DMS 273 (cell line): ENCODE results near the gene BAHCC1.

Source experiments
- DNase-seq: peaks from one replicate; lab custom pipeline; 2025; ENCODE audit not compliant: unreplicated experiment; lab: John Stamatoyannopoulos, UW

BAHCC1 gene

GRCh38 chr17:81511804-81512561 lies 116.7 kb downstream of the BAHCC1 start:
- no peak for DNase-seq

GRCh38 chr17:81512562-81513371 lies 117.5 kb downstream of the BAHCC1 start, which contains the start of gene ACTG1:
Gene ACTG1, minus strand, starts transcription at chr17:81512799. Its CDS starts 445 bp downstream, at chr17:81512354.
- peak; percentile 96 for DNase-seq

GRCh38 chr17:81513372-81513752 lies 118.1 kb downstream of the BAHCC1 start:
- DNase-seq = peak; percentile 81

- DNase-seq = peak; percentile 71
Measured at GRCh38 chr17:81513753-81514488, 118.7 kb downstream of the BAHCC1 start.

GRCh38 chr17:81514489-81514738 lies 119.2 kb downstream of the BAHCC1 start:
- peak; percentile 69 for DNase-seq

- peak; percentile 91 for DNase-seq
Measured at GRCh38 chr17:81514739-81515529, 119.7 kb downstream of the BAHCC1 start.

- DNase-seq = no peak
Measured at GRCh38 chr17:81515530-81516041, 120.3 kb downstream of the BAHCC1 start.
